ENCODE results near the gene MAP6. TPM values are rescaled to one million over a fixed set of nuclear protein-coding genes. Genes with fewer than 3 reads are reported as not detected.

Gene MAP6
- total and polyA plus RNA-seq, 2 experiments from 2014 or later, result 0.31 to 1.2 TPM

- Mint-ChIP-seq H3K4me1 (peaks cover 11% of the 10 kb centered on the region), H3K27ac (no peak overlapping the region), H3K4me3 (no peak overlapping the region), H3K36me3 (ENCODE audit: low read depth) (peaks cover 42% of the 10 kb centered on the region), H3K9me3 (no peaks in the 10 kb centered on the region), H3K27me3 (ENCODE audit: insufficient read depth, low read depth, poor library complexity) (peaks cover 22% of the 10 kb centered on the region)
- ATAC-seq (peak; percentile 54), DNase-seq (ENCODE audit: low spot score) (no peak)
- H3K27ac ChIP-seq (ENCODE audit: low read depth), result 0 out of 2 replicates have a peak overlapping the region, but pooled peaks have one; percentile 32
- no peaks in the 10 kb centered on the region for H3K27me3 ChIP-seq (ENCODE audit: insufficient read depth)
- TF ChIP-seq, protein P1, sequence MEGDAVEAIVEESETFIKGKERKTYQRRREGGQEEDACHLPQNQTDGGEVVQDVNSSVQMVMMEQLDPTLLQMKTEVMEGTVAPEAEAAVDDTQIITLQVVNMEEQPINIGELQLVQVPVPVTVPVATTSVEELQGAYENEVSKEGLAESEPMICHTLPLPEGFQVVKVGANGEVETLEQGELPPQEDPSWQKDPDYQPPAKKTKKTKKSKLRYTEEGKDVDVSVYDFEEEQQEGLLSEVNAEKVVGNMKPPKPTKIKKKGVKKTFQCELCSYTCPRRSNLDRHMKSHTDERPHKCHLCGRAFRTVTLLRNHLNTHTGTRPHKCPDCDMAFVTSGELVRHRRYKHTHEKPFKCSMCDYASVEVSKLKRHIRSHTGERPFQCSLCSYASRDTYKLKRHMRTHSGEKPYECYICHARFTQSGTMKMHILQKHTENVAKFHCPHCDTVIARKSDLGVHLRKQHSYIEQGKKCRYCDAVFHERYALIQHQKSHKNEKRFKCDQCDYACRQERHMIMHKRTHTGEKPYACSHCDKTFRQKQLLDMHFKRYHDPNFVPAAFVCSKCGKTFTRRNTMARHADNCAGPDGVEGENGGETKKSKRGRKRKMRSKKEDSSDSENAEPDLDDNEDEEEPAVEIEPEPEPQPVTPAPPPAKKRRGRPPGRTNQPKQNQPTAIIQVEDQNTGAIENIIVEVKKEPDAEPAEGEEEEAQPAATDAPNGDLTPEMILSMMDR (conservative IDR thresholded peaks at IDR 0.05; ENCODE audit: low read depth in 2 of 2), result peak; percentile 38 to 65
- TF ChIP-seq NANOG (IDR thresholded peaks at IDR 0.05; ENCODE audit: borderline replicate concordance) (no peak), STAT1 (IDR thresholded peaks at IDR 0.05; ENCODE audit: unreplicated experiment) (no peak), JUNB (IDR thresholded peaks at IDR 0.05; ENCODE audit: unreplicated experiment) (no peak)
- no peaks in the 10 kb centered on the region; the same call in 1 of the 2 replicates for H3K79me2 ChIP-seq (replicated peaks; ENCODE audit: insufficient read depth)
- H3K9me2 ChIP-seq (ENCODE audit: insufficient read depth), result no peaks in the 10 kb centered on the region
- no peak overlapping the region for H3K4me2 ChIP-seq
- peaks cover 7% of the 10 kb centered on the region for H4K20me1 ChIP-seq (replicated peaks; ENCODE audit: insufficient read depth)
- peaks cover 28% of the 10 kb centered on the region for H3K36me3 ChIP-seq (ENCODE audit: insufficient read depth)
- H3F3A ChIP-seq (replicated peaks; ENCODE audit: low read depth), result peaks cover 40% of the 10 kb centered on the region
- H3K4me1 ChIP-seq (ENCODE audit: insufficient read depth), result peaks cover 6% of the 10 kb centered on the region; the same call in 1 of the 2 replicates
- H3K4me3 ChIP-seq, result no peak overlapping the region
- H2AFZ ChIP-seq, result no peak overlapping the region
Observed at GRCh38 chr11:75574698-75575602, 93.9 kb downstream of the MAP6 start.

DNA sequence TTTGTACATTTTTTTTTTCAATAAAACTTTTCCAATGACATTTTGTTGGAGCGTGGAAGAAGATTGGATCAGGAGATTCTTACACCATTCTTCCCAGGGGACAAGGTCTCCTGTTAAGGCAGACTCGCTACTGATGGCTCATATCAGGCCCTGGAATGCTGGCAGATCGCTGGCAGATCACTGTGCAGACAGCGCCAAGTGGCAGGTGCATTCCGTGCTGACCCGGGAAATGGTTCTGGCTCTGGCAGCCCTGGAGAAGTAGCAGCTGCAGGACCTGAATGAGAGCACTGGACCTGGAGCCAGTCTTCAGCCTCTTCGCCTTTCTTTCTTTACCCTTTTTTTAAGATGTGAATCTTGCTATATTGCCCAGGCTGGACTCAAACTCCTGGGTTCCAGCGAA lies 96.1 kb downstream of the MAP6 start:
- H3K36me3 ChIP-seq (ENCODE audit: insufficient read depth), result peaks cover 47% of the 10 kb centered on the region
- TF ChIP-seq, protein P2, sequence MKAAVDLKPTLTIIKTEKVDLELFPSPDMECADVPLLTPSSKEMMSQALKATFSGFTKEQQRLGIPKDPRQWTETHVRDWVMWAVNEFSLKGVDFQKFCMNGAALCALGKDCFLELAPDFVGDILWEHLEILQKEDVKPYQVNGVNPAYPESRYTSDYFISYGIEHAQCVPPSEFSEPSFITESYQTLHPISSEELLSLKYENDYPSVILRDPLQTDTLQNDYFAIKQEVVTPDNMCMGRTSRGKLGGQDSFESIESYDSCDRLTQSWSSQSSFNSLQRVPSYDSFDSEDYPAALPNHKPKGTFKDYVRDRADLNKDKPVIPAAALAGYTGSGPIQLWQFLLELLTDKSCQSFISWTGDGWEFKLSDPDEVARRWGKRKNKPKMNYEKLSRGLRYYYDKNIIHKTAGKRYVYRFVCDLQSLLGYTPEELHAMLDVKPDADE (IDR thresholded peaks at IDR 0.05), result no peak
- TF ChIP-seq, protein P3, sequence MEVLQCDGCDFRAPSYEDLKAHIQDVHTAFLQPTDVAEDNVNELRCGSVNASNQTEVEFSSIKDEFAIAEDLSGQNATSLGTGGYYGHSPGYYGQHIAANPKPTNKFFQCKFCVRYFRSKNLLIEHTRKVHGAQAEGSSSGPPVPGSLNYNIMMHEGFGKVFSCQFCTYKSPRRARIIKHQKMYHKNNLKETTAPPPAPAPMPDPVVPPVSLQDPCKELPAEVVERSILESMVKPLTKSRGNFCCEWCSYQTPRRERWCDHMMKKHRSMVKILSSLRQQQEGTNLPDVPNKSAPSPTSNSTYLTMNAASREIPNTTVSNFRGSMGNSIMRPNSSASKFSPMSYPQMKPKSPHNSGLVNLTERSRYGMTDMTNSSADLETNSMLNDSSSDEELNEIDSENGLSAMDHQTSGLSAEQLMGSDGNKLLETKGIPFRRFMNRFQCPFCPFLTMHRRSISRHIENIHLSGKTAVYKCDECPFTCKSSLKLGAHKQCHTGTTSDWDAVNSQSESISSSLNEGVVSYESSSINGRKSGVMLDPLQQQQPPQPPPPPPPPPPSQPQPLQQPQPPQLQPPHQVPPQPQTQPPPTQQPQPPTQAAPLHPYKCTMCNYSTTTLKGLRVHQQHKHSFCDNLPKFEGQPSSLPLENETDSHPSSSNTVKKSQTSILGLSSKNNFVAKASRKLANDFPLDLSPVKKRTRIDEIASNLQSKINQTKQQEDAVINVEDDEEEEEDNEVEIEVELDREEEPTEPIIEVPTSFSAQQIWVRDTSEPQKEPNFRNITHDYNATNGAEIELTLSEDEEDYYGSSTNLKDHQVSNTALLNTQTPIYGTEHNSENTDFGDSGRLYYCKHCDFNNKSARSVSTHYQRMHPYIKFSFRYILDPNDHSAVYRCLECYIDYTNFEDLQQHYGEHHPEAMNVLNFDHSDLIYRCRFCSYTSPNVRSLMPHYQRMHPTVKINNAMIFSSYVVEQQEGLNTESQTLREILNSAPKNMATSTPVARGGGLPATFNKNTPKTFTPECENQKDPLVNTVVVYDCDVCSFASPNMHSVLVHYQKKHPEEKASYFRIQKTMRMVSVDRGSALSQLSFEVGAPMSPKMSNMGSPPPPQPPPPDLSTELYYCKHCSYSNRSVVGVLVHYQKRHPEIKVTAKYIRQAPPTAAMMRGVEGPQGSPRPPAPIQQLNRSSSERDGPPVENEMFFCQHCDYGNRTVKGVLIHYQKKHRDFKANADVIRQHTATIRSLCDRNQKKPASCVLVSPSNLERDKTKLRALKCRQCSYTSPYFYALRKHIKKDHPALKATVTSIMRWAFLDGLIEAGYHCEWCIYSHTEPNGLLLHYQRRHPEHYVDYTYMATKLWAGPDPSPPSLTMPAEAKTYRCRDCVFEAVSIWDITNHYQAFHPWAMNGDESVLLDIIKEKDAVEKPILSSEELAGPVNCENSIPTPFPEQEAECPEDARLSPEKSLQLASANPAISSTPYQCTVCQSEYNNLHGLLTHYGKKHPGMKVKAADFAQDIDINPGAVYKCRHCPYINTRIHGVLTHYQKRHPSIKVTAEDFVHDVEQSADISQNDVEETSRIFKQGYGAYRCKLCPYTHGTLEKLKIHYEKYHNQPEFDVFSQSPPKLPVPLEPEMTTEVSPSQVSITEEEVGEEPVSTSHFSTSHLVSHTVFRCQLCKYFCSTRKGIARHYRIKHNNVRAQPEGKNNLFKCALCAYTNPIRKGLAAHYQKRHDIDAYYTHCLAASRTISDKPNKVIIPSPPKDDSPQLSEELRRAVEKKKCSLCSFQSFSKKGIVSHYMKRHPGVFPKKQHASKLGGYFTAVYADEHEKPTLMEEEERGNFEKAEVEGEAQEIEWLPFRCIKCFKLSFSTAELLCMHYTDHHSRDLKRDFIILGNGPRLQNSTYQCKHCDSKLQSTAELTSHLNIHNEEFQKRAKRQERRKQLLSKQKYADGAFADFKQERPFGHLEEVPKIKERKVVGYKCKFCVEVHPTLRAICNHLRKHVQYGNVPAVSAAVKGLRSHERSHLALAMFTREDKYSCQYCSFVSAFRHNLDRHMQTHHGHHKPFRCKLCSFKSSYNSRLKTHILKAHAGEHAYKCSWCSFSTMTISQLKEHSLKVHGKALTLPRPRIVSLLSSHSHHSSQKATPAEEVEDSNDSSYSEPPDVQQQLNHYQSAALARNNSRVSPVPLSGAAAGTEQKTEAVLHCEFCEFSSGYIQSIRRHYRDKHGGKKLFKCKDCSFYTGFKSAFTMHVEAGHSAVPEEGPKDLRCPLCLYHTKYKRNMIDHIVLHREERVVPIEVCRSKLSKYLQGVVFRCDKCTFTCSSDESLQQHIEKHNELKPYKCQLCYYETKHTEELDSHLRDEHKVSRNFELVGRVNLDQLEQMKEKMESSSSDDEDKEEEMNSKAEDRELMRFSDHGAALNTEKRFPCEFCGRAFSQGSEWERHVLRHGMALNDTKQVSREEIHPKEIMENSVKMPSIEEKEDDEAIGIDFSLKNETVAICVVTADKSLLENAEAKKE (CRISPR knock-in tag; IDR thresholded peaks at IDR 0.05), result no peak
- TF ChIP-seq STAT1 (IDR thresholded peaks at IDR 0.05; ENCODE audit: unreplicated experiment), result no peak
- peaks cover 6% of the 10 kb centered on the region; the same call in 1 of the 2 replicates for H3K4me1 ChIP-seq (ENCODE audit: insufficient read depth)
- Mint-ChIP-seq H3K27ac (no peak overlapping the region), H3K4me3 (no peak overlapping the region), H3K4me1 (peaks cover 11% of the 10 kb centered on the region), H3K27me3 (ENCODE audit: insufficient read depth, low read depth, poor library complexity) (peaks cover 25% of the 10 kb centered on the region), H3K9me3 (no peaks in the 10 kb centered on the region), H3K36me3 (ENCODE audit: low read depth) (peaks cover 61% of the 10 kb centered on the region)
- ATAC-seq (no peak), DNase-seq (ENCODE audit: low spot score) (no peak)
- H3F3A ChIP-seq (replicated peaks; ENCODE audit: low read depth), result peaks cover 43% of the 10 kb centered on the region
- H3K27ac ChIP-seq (ENCODE audit: low read depth), result no peak overlapping the region
- H2AFZ ChIP-seq, result no peak overlapping the region
- H3K79me2 ChIP-seq (replicated peaks; ENCODE audit: insufficient read depth), result peaks cover 6% of the 10 kb centered on the region
- H3K9me2 ChIP-seq (ENCODE audit: insufficient read depth), result no peaks in the 10 kb centered on the region
- H3K4me3 ChIP-seq, result no peak overlapping the region
- H3K4me2 ChIP-seq, result no peak overlapping the region
- no peaks in the 10 kb centered on the region for H3K27me3 ChIP-seq (ENCODE audit: insufficient read depth)
- H4K20me1 ChIP-seq (replicated peaks; ENCODE audit: insufficient read depth), result peaks cover 15% of the 10 kb centered on the region
